GM19324 (cell line): Measurements from ENCODE around the gene CELSR3.

Experiments
- ATAC-seq: cut with Tn5 transposase; IDR thresholded peaks from one replicate; pipeline ENCODE4 v1.9.1; 2021; ENCODE audit warnings: mild to moderate bottlenecking, moderate library complexity; ENCODE audit not compliant: unreplicated experiment, low FRiP score

Gene CELSR3

DNA sequence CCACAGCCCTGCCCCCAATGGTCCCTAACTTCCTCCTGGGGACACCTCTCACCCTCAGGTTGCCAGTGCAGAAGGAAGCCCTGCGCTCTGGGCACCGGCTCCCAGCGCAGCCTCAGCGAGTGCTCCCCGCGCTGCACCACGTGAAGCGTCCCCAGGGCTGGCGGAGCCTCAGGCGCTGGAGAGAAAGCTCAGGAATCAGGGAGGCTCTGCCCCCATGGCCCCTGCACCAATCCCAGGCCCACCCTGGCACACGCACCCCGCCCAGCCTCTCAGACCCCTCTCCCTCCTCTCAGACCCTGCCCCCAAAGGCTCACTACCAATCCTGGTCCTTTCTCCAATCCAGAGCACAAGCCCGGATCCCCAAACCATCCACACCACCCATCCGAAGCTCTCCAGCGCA lies 74.5 kb downstream of the CELSR3 start:
- ATAC-seq = no peak

DNA sequence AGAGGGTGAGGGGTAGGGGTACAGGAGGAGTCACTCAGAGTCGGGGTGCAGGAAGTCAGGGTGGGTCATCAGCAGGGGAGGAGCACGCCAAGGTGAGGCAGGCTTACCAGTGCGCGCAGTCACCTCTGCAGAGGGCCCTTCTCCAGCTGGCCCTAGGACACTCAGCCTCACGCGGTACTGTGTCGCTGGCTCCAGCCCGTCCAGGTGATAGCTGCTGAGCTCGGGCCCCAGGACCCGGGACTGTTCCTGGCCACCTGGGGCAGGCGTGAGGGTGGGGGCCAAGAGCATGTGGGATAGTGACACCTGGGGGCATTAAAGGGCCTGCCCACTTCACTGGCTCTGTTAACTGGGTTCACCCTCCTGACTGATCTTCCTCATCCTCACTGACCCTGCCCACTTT lies 75.0 kb downstream of the CELSR3 start:
- ATAC-seq = no peak
